ENCODE measurements around the gene SKOR1.

- TF ChIP-seq EZH2 (IDR thresholded peaks at IDR 0.05; ENCODE audit: borderline replicate concordance) (no peak), CTCF (IDR thresholded peaks at IDR 0.05; ENCODE audit: poor library complexity) (no peak)
These were observed 39.9 kb upstream of the SKOR1 start for GRCh38 chr15:67785431-67785830.
